Activated gamma-delta T cell (primary cell): ENCODE results near the gene VWA3B.
"Not testable (repeated sequence)": the region's sequence is repeated elsewhere in the genome, so short reads cannot be mapped to it uniquely, and the experiment has no call there.

Experiments
- DNase-seq: peaks from one replicate; lab custom pipeline; 2025; lab: John Stamatoyannopoulos, UW

Gene VWA3B

GRCh38 chr2:98085649-98086048, 1.3 kb upstream of the VWA3B start:
- DNase-seq, result no peak

GRCh38 chr2:98087447-98088020, 567 bp downstream of the VWA3B start:
- no peak for DNase-seq

GRCh38 chr2:98088261-98088660, 1.3 kb downstream of the VWA3B start:
- DNase-seq, result no peak

- no peak for DNase-seq
Observed at GRCh38 chr2:98089941-98090340, 3.0 kb downstream of the VWA3B start.

- no peak for DNase-seq
Observed at GRCh38 chr2:98090951-98091350, 4.0 kb downstream of the VWA3B start.

GRCh38 chr2:98091738-98092137, 4.8 kb downstream of the VWA3B start:
- DNase-seq, result no peak

GRCh38 chr2:98093146-98093545, 6.2 kb downstream of the VWA3B start:
- no peak for DNase-seq

GRCh38 chr2:98093611-98094010, 6.6 kb downstream of the VWA3B start:
- no peak for DNase-seq

GRCh38 chr2:98099939-98100743, 13.2 kb downstream of the VWA3B start:
- no peak for DNase-seq

GRCh38 chr2:98102315-98102714, 15.3 kb downstream of the VWA3B start:
- DNase-seq, result not testable (repeated sequence)

- DNase-seq, result no peak
Observed at GRCh38 chr2:98102878-98103277, 15.9 kb downstream of the VWA3B start.

GRCh38 chr2:98108110-98108509, 21.1 kb downstream of the VWA3B start:
- no peak for DNase-seq

- no peak for DNase-seq
Observed at GRCh38 chr2:98110741-98111140, 23.8 kb downstream of the VWA3B start.

- DNase-seq, result no peak
Observed at GRCh38 chr2:98114643-98115330, 27.8 kb downstream of the VWA3B start.

GRCh38 chr2:98118161-98118560, 31.2 kb downstream of the VWA3B start:
- DNase-seq, result no peak

- DNase-seq, result no peak
Observed at GRCh38 chr2:98118852-98119251, 31.9 kb downstream of the VWA3B start.

- DNase-seq, result no peak
Observed at GRCh38 chr2:98121149-98121548, 34.2 kb downstream of the VWA3B start.

GRCh38 chr2:98122524-98122923, 35.6 kb downstream of the VWA3B start:
- DNase-seq, result no peak

- DNase-seq, result no peak
Observed at GRCh38 chr2:98123286-98123685, 36.3 kb downstream of the VWA3B start.

GRCh38 chr2:98126061-98126460, 39.1 kb downstream of the VWA3B start:
- no peak for DNase-seq

GRCh38 chr2:98127229-98127989, 40.4 kb downstream of the VWA3B start:
- DNase-seq, result no peak

- no peak for DNase-seq
Observed at GRCh38 chr2:98128556-98129109, 41.7 kb downstream of the VWA3B start.
